ENCODE measurements around the gene USP40.

Gene USP40

GRCh38 chr2:233492751-233493150 is 73.8 kb downstream of the USP40 start:
- ATAC-seq = no peak

DNA sequence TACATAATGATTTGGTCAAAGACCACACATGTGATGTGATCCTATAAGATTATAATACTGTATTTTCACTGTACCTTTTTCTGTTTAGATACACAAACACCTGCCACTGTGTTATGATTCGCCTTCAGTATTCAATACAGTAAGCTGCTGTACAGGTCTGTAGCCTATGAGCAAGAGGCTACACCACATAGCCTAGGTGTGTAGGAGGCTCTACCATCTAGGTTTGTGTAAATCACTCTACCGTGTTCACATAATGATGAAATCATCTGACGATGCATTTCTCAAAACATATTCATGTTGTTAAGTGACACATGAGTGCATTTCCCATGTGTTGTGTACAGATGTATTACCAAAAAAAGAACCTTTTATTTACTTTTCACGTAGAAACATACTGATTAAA is 74.5 kb downstream of the USP40 start:
- no peak for ATAC-seq

GRCh38 chr2:233491326-233491725 is 75.3 kb downstream of the USP40 start:
- ATAC-seq = no peak

- no peak for ATAC-seq
Observed at GRCh38 chr2:233490831-233491230, 75.8 kb downstream of the USP40 start.

DNA sequence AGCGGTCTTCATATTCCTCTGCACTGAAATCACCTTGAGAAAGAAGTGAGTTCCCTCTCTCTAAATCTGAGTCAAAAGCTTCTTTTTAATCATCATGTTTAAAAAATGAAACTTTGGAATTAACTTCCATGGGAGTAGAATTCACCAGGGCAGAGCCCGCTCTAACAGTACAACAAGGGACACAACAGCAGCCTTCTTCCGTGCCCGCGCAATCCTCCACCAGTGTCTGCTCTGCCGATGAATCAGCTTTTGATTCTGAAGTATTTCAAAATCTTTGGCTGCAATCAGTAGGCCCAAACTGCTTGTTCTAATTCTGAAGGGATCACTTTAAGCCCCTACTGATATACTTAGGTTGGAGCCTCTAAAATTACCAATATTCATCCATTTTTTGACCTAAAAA is 76.9 kb downstream of the USP40 start:
- ATAC-seq = no peak

- no peak for ATAC-seq
Observed at GRCh38 chr2:233489143-233489542, 77.4 kb downstream of the USP40 start.

DNA sequence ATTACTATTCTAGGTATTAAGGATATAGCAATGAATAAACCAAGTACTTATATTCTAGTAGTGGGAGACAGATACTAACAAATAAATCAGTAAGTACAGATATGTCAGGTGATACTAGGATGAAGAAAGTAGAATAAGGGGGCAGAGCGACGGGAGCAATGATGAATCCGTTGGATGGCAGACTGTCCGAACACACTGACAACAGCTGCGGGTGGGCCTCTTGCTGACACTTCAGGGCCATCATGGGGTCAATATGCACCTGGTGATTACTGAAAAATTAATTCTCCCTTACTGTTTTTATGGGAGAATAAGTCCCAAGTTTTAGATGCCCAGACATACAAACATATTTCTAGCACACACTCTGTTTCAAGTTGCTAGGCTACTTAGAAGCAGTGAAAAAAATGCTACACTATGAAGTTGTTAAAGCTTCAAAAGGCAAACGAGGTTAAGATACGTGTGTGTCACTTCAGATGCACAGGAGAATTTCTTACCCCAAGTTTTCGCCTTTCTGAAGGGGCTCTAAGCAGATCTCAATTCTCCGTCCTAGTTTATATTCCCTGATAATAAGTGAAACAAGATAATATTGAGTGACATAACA is 78.7 kb downstream of the USP40 start:
- no peak for ATAC-seq

- ATAC-seq = no peak
Observed at GRCh38 chr2:233486778-233487552, 79.6 kb downstream of the USP40 start.

- ATAC-seq = no peak
Observed at GRCh38 chr2:233486357-233486756, 80.2 kb downstream of the USP40 start.

DNA sequence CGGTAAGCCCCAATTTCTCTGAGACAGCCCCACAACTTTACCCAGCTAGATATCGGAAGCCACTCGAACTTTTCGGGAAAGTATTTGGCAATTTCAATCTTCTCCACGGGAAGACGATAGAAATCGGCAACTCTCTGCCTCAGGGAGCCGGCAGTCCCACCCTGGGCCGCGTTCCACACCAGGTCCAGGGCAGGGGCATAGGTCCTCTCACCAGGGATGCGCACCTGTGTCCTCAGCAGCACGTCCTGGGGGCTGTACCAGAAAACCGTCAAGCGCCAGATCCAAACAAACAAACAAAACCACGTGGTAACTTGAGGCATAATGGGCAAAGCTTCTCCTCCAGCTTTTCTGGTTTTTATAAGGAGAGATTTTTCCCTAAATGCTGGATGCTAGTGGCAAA is 80.9 kb downstream of the USP40 start:
- ATAC-seq = no peak

DNA sequence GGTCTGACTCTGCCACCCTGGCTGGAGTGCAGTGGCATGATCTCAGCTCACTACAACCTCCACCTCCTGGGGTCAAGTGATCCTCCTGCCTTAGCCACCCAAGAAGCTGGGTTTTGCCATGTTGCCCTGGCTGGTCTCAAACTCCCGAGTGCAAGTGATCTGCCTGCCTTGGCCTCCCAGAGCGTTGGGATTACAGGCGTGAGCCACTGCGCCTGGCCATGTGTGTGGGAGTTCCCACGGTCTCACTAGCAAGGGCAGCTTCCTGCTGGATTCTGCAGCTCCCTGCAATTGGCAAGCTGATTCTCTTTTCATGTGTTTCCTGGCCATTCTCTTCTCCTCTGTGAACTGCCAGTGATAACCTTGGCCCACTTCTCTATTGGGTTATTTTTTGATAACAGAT is 84.0 kb downstream of the USP40 start:
- no peak for ATAC-seq

DNA sequence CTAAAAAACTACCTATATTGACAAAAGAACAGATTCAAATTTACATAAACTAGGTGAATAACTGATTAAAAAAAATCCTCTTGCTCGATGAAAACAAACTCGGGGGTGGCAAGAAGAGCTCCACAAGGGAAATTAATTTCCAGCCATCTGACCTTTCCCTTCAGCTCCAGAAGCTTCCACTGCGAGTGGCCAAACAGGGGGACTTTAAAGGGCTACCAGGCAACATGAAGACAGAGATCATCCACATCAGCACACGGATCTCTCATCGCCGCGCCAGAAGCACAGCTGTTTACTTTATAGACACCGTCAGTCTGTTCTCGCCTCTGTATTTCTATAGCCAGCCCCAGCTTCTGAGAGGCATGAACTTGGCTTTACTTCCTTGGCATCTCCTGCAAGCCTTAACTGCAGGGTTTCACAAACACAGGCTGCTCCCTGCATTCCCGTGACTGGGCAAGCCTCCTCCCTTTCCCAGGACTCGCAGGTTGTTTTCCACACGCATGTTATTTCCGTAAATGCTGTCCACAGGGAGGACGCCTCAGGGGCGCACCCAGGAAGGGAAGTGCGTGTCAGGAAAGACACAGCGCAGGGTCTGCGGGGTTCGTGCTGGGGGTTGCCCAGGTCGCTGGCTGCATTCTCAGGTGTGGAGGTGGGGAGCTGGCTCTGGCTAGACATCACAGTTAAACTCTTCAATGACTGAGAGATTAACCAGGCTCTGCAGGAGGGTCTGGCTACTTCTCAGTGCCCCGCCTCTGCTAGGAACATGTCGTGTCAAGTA is 85.0 kb downstream of the USP40 start:
- ATAC-seq = no peak

GRCh38 chr2:233480490-233481202 is 85.9 kb downstream of the USP40 start:
- no peak for ATAC-seq

GRCh38 chr2:233479616-233480489 is 86.7 kb downstream of the USP40 start:
- no peak for ATAC-seq

DNA sequence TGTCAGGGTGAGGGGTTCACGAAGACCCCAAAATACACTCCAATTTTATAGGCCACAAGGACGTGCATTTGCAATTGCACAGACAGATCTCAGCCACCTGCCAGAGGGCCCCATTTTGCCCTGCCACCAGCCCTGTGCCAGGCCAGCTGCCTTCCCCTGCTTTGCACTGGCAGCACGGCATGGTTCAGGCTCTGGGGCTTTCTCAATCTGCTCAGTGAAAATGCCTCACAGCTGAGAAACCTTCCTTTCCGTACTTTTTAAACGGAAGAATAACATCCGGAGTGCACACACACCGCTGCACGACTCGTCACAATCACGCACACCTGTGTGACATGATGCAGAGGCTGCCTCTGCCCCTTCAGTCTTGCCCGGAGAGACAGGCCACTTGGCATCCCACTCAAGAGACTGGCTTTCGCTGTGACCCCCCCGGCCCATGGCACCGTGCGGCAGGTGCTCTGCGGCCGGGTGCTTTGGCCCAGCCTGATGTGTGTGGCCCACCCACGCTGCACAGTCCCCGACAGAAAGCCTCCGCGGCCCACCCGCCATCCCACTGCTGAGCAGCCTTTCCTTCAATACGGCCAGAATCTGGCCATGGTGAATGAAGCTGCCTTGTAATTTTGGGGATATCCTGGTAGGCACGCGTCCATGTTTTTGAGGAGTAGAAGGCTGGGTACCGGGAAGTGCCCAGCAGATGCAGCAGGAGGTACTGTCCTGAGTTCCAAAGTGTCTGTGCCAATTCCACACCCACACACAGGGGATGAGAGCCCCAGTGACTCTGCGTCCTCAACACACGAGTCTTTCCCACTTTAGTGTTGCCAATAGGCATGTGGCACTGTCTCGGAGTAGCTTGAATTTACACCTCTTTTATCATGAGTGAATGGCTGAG is 88.8 kb downstream of the USP40 start:
- no peak for ATAC-seq

- ATAC-seq = no peak
Observed at GRCh38 chr2:233476651-233477547, 89.7 kb downstream of the USP40 start.

DNA sequence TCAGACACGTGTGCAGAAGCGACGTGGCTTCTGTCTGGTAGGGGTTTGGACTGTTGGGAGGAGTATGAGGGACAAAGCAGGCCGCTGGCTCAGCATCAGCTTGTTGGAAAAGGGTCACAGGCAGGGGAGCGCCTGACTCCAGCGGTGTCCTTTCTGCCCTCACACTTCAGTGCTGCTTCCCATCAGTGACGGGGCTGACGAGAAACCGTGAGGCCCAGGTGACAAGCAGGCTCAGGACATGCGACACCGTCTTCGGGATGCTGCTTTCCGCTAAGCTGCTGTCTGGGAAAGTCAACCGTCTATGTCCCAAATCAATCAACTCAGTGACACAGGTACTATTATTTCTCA is 90.5 kb downstream of the USP40 start:
- no peak for ATAC-seq

DNA sequence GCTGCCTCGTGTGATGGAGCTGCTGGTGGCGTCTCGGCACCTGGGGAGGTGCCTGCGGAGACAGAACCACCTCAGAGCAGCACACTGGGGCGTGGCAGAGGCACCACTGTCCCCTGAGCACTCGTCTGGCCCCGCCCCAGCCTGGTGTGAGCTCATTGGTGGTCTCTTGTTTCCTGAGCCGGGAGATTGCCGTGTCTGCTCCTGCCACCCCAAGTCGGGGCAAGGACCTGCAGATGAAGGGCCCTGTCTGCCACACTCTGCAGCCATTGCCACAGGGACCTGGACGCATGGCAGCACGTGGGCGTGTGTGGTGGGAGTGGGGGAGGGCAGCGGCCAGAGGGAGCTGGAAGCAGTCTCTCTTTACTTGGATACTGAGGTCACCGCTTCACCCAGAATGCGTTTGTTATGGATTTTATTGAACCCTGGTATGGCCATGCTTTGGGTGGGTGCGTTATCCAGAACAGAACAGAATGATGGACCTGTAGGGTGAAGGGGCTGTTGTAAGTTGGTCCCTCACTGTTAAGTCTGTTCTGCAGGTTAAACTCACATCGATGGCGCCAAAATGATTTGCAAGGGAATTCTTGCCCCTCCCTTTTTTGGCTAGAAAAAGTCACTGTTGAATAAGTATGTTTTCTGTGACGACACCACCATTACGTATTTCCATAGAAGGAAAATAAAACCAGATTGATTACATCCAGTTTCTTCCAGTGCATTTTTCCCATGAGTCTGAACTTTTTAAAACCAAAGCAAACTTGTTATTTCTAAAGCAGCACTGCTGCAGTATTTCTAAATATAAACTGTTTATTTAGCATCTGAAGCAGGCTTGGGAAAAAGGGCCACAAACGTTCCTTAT is 92.0 kb downstream of the USP40 start:
- ATAC-seq = no peak

- no peak for ATAC-seq
Observed at GRCh38 chr2:233473878-233474277, 92.7 kb downstream of the USP40 start.
